SU-DHL-6 (cell line): ENCODE data around the gene COL16A1.

Source experiments
- H2AFZ ChIP-seq: fragments of 200-600 bp; sonication (generic); 2 replicates; pipeline ENCODE4 v1.6.1; 2014; ENCODE audit warnings: low read depth, mild to moderate bottlenecking, moderate library complexity, mixed read lengths, antibody characterized with exemption, low read length; ENCODE audit not compliant: severe bottlenecking
- H3F3A ChIP-seq: fragments of 200-600 bp; shearing (Covaris generic); 2 replicates; pipeline ENCODE4 v1.6.0; 2016; ENCODE audit warnings: antibody characterized with exemption, mild to moderate bottlenecking; ENCODE audit not compliant: insufficient read depth
- H3K27ac ChIP-seq: fragments of 200-600 bp; sonication (generic); 2 replicates; pipeline ENCODE4 v1.5.1; 2016; ENCODE audit warnings: low read depth, mild to moderate bottlenecking, low read length, moderate library complexity, mixed read lengths
- H3K27me3 ChIP-seq: fragments of 200-600 bp; sonication (generic), shearing (Covaris generic); 2 replicates; pipeline ENCODE4 v1.6.0; 2014; ENCODE audit warnings: mild to moderate bottlenecking, low read length
- H3K36me3 ChIP-seq: fragments of 200-600 bp; sonication (generic); 2 replicates; pipeline ENCODE4 v1.6.1; 2014; ENCODE audit warnings: mild to moderate bottlenecking, low read length, mixed read lengths
- H3K4me2 ChIP-seq: fragments of 300-600, 200-600 bp; shearing (Covaris generic), sonication (generic); 2 replicates; pipeline ENCODE4 v1.6.0; 2014; ENCODE audit warnings: low read length, low read depth, mild to moderate bottlenecking; ENCODE audit not compliant: poor library complexity, severe bottlenecking
- H3K4me3 ChIP-seq: fragments of 200-600 bp; sonication (generic); 2 replicates; pipeline ENCODE4 v1.5.1; 2014; ENCODE audit warnings: antibody characterized with exemption, low read length, mild to moderate bottlenecking, mixed read lengths; ENCODE audit not compliant: insufficient read depth, poor library complexity, severe bottlenecking
- H3K79me2 ChIP-seq: fragments of 200-600 bp; sonication (generic); 2 replicates; pipeline ENCODE4 v1.6.1; 2014; ENCODE audit warnings: mild to moderate bottlenecking, low read length, moderate library complexity; ENCODE audit not compliant: insufficient read depth
- H3K9ac ChIP-seq: fragments of 200-600 bp; sonication (generic); 2 replicates; pipeline ENCODE4 v1.7.0; 2014; ENCODE audit warnings: mild to moderate bottlenecking, low read length
- H3K9me2 ChIP-seq: fragments of 200-600 bp; sonication (generic); replicated peaks from 2 replicates; pipeline ENCODE4 v1.6.1; 2014; ENCODE audit warnings: low read length; ENCODE audit not compliant: insufficient read depth
- H3K9me3 ChIP-seq: fragments of 200-600 bp; sonication (generic); 2 replicates; pipeline ENCODE4 v1.6.1; 2014; ENCODE audit warnings: low read length, mixed read lengths; ENCODE audit not compliant: insufficient read depth
- H4K20me1 ChIP-seq: fragments of 200-600 bp; sonication (generic); 2 replicates; pipeline ENCODE4 v1.6.1; 2014; ENCODE audit warnings: low read depth, mild to moderate bottlenecking, antibody characterized with exemption, low read length, moderate library complexity, mixed read lengths
- CTCF ChIP-seq: fragments of 200-600 bp; sonication (generic); IDR thresholded peaks from one replicate; pipeline ENCODE4 v1.5.1; 2017; ENCODE audit warnings: antibody characterized with exemption, mild to moderate bottlenecking, low read length, moderate library complexity; ENCODE audit not compliant: insufficient read depth, poor library complexity, severe bottlenecking
- EZH2phosphoT487 ChIP-seq: fragments of 200-600 bp; sonication (generic), shearing (Covaris generic); conservative IDR thresholded peaks from 2 replicates; pipeline ENCODE4 v1.6.1; 2018; ENCODE audit warnings: mild to moderate bottlenecking, antibody characterized with exemption, low read length, moderate library complexity, mixed read lengths

Gene COL16A1

GRCh38 chr1:31669433-31669785 lies 34.4 kb downstream of the COL16A1 start:
- Histone ChIP-seq H3K9me2 (no peaks in the 10 kb centered on the region), H3K36me3 (no peaks in the 10 kb centered on the region), H2AFZ (no peak overlapping the region), H3K4me3 (no peak overlapping the region), H3K9me3 (no peaks in the 10 kb centered on the region), H3K9ac (no peak overlapping the region), H3K27ac (no peak overlapping the region), H3K79me2 (no peaks in the 10 kb centered on the region), H3F3A (no peaks in the 10 kb centered on the region), H4K20me1 (no peaks in the 10 kb centered on the region), H3K27me3 (no peaks in the 10 kb centered on the region; the same call in 1 of the 2 replicates), H3K4me2 (no peak overlapping the region)
- TF ChIP-seq EZH2phosphoT487 (no peak), CTCF (no peak)

GRCh38 chr1:31668303-31668883 lies 35.4 kb downstream of the COL16A1 start:
- H3K27me3 ChIP-seq, result no peaks in the 10 kb centered on the region; the same call in 1 of the 2 replicates
- H3K9ac ChIP-seq, result no peak overlapping the region
- no peaks in the 10 kb centered on the region for H3K9me3 ChIP-seq
- no peak overlapping the region for H3K4me2 ChIP-seq
- no peaks in the 10 kb centered on the region for H3K79me2 ChIP-seq
- H3F3A ChIP-seq, result no peaks in the 10 kb centered on the region
- no peak overlapping the region for H3K27ac ChIP-seq
- no peak overlapping the region for H2AFZ ChIP-seq
- no peak overlapping the region for H3K4me3 ChIP-seq
- no peaks in the 10 kb centered on the region for H3K9me2 ChIP-seq
- no peaks in the 10 kb centered on the region for H3K36me3 ChIP-seq
- TF ChIP-seq CTCF, result no peak
- TF ChIP-seq EZH2phosphoT487, result no peak
- no peaks in the 10 kb centered on the region for H4K20me1 ChIP-seq

- H4K20me1 ChIP-seq, result no peaks in the 10 kb centered on the region
- H3K79me2 ChIP-seq, result no peaks in the 10 kb centered on the region
- H2AFZ ChIP-seq, result no peak overlapping the region
- H3K4me2 ChIP-seq, result no peak overlapping the region
- H3K4me3 ChIP-seq, result no peak overlapping the region
- H3K27me3 ChIP-seq, result no peaks in the 10 kb centered on the region; the same call in 1 of the 2 replicates
- TF ChIP-seq EZH2phosphoT487 (no peak), CTCF (no peak)
- no peak overlapping the region for H3K9ac ChIP-seq
- no peak overlapping the region for H3K27ac ChIP-seq
- H3K9me2 ChIP-seq, result no peaks in the 10 kb centered on the region
- no peaks in the 10 kb centered on the region for H3K36me3 ChIP-seq
- no peaks in the 10 kb centered on the region for H3K9me3 ChIP-seq
- no peaks in the 10 kb centered on the region for H3F3A ChIP-seq
Observed at GRCh38 chr1:31667065-31667785, 36.6 kb downstream of the COL16A1 start.
